MM.1S (cell line): ENCODE data around the gene HMOX2.

Experiments
- DNase-seq: peaks from one replicate; pipeline ENCODE4 v3.0.0-alpha.2; 2015
- H2AFZ ChIP-seq: fragments of 300-600 bp; sonication (generic); 2 replicates; pipeline ENCODE4 v1.6.0; 2016; ENCODE audit warnings: antibody characterized with exemption, low read length
- H3F3A ChIP-seq: fragments of 300-600 bp; sonication (generic); 2 replicates; pipeline ENCODE4 v1.6.1; 2016; ENCODE audit warnings: mild to moderate bottlenecking, antibody characterized with exemption, low read length, moderate library complexity, mixed read lengths; ENCODE audit not compliant: insufficient read depth
- H3K27ac ChIP-seq: fragments of 300-600 bp; sonication (generic); 2 replicates; pipeline ENCODE4 v1.5.1; 2016; ENCODE audit warnings: mild to moderate bottlenecking, low read length
- H3K27me3 ChIP-seq: fragments of 300-600 bp; sonication (generic); replicated peaks from 2 replicates; pipeline ENCODE4 v1.6.0; 2016; ENCODE audit warnings: low read length; ENCODE audit not compliant: insufficient read depth
- H3K36me3 ChIP-seq: fragments of 300-600 bp; sonication (generic); replicated peaks from 2 replicates; pipeline ENCODE4 v1.6.1; 2016; ENCODE audit warnings: mild to moderate bottlenecking, low read length, mixed read lengths; ENCODE audit not compliant: insufficient read depth
- H3K4me1 ChIP-seq: fragments of 300-600 bp; sonication (generic); 2 replicates; pipeline ENCODE4 v1.6.1; 2016; ENCODE audit warnings: low read length, mixed read lengths
- H3K4me2 ChIP-seq: fragments of 300-600 bp; sonication (generic); 2 replicates; pipeline ENCODE4 v1.6.0; 2016; ENCODE audit warnings: low read depth, low read length
- H3K4me3 ChIP-seq: fragments of 300-600 bp; sonication (generic); 2 replicates; pipeline ENCODE4 v1.5.1; 2016; ENCODE audit warnings: low read length, mixed read lengths
- H3K79me2 ChIP-seq: fragments of 300-600 bp; sonication (generic); 2 replicates; pipeline ENCODE4 v1.6.1; 2016; ENCODE audit warnings: mixed run types, low read length, mixed read lengths
- H3K9ac ChIP-seq: fragments of 300-600 bp; sonication (generic); 2 replicates; pipeline ENCODE4 v1.6.1; 2016; ENCODE audit warnings: low read length, mixed read lengths
- H3K9me2 ChIP-seq: fragments of 300-600 bp; sonication (generic); replicated peaks from 2 replicates; pipeline ENCODE4 v1.6.1; 2016; ENCODE audit warnings: mild to moderate bottlenecking, low read length, mixed read lengths; ENCODE audit not compliant: insufficient read depth
- H3K9me3 ChIP-seq: fragments of 300-600 bp; sonication (generic); replicated peaks from 2 replicates; pipeline ENCODE4 v1.6.1; 2016; ENCODE audit warnings: mild to moderate bottlenecking, low read length, mixed read lengths; ENCODE audit not compliant: insufficient read depth
- H4K20me1 ChIP-seq: fragments of 300-600 bp; sonication (generic); 2 replicates; pipeline ENCODE4 v1.6.1; 2016; ENCODE audit warnings: mild to moderate bottlenecking, low read length, moderate library complexity, mixed read lengths; ENCODE audit not compliant: insufficient read depth
- CTCF ChIP-seq: fragments of 300-600 bp; sonication (generic); IDR thresholded peaks from 2 replicates; pipeline ENCODE4 v1.5.1; 2016; ENCODE audit warnings: antibody characterized with exemption, low read length, mixed read lengths
- EZH2 ChIP-seq: fragments of 300-600 bp; sonication (generic); optimal IDR thresholded peaks from 2 replicates; pipeline ENCODE3; 2017; ENCODE audit warnings: low read depth, mild to moderate bottlenecking, antibody characterized with exemption, low read length, mixed read lengths
- EZH2phosphoT487 ChIP-seq: fragments of 300-600 bp; sonication (generic); IDR thresholded peaks from 2 replicates; pipeline ENCODE4 v1.6.1; 2018; ENCODE audit warnings: antibody characterized with exemption, low read length

HMOX2 gene

GRCh38 chr16:4552541-4552940 is 76.3 kb downstream of the HMOX2 start:
- no peak for TF ChIP-seq EZH2phosphoT487
- no peak for TF ChIP-seq EZH2
- TF ChIP-seq CTCF = no peak
- Histone ChIP-seq H3K27ac (no peak overlapping the region), H2AFZ (no peak overlapping the region), H3K36me3 (no peaks in the 10 kb centered on the region), H3K79me2 (no peaks in the 10 kb centered on the region), H3K9me3 (no peaks in the 10 kb centered on the region), H3K4me3 (no peak overlapping the region), H3K9ac (no peak overlapping the region), H3K27me3 (no peaks in the 10 kb centered on the region), H3K4me2 (no peak overlapping the region), H3F3A (no peaks in the 10 kb centered on the region), H3K9me2 (no peaks in the 10 kb centered on the region), H4K20me1 (no peaks in the 10 kb centered on the region), H3K4me1 (no peaks in the 10 kb centered on the region)
- no peak for DNase-seq

GRCh38 chr16:4556112-4556511 is 79.9 kb downstream of the HMOX2 start, which contains the start of gene C16orf96:
Gene C16orf96 (plus strand): TSS chr16:4556340. CDS start chr16:4556490, 150 bp downstream.
- no peaks in the 10 kb centered on the region for H3K27me3 ChIP-seq
- no peak for DNase-seq
- H3K27ac ChIP-seq = no peak within 1 kb of the TSS
- H3K9me2 ChIP-seq = no peaks in the 10 kb centered on the region
- no peaks in the 10 kb centered on the region for H3F3A ChIP-seq
- H3K9me3 ChIP-seq = no peaks in the 10 kb centered on the region
- no peak within 1 kb of the TSS for H2AFZ ChIP-seq
- TF ChIP-seq EZH2phosphoT487 (no peak), EZH2 (no peak), CTCF (no peak)
- no peaks in the 10 kb centered on the region for H3K79me2 ChIP-seq
- H3K4me1 ChIP-seq = no peaks in the 10 kb centered on the region
- H3K9ac ChIP-seq = no peak within 1 kb of the TSS
- H3K36me3 ChIP-seq = no peaks in the 10 kb centered on the region
- H3K4me2 ChIP-seq = no peak within 1 kb of the TSS
- no peak within 1 kb of the TSS for H3K4me3 ChIP-seq
- H4K20me1 ChIP-seq = no peaks in the 10 kb centered on the region

GRCh38 chr16:4556580-4556979 is 80.4 kb downstream of the HMOX2 start:
- Histone ChIP-seq H3F3A (no peaks in the 10 kb centered on the region), H3K9ac (no peak overlapping the region), H2AFZ (no peak overlapping the region), H3K36me3 (no peaks in the 10 kb centered on the region), H3K79me2 (no peaks in the 10 kb centered on the region), H3K9me3 (no peaks in the 10 kb centered on the region), H3K27me3 (no peaks in the 10 kb centered on the region), H3K9me2 (no peaks in the 10 kb centered on the region), H3K4me1 (no peaks in the 10 kb centered on the region), H4K20me1 (no peaks in the 10 kb centered on the region), H3K4me3 (no peak overlapping the region), H3K4me2 (no peak overlapping the region), H3K27ac (no peak overlapping the region)
- TF ChIP-seq EZH2 (no peak), EZH2phosphoT487 (no peak), CTCF (no peak)
- no peak for DNase-seq
